AG04449 (cell line): Measurements from ENCODE around the gene THSD4.

Experiments used
- CTCF ChIA-PET: fragments of 350-600 bp; formaldehyde crosslinking; extraction: SDS; loops from one replicate; lab custom pipeline; 2021; ENCODE audit warnings: antibody characterized with exemption; lab: Yijun Ruan, JAX
- POLR2A ChIA-PET: fragments of 400-600, 350-600 bp; formaldehyde crosslinking; extraction: SDS; loops from one replicate; lab custom pipeline; 2020; ENCODE audit warnings: antibody characterized with exemption, inconsistent platforms; lab: Yijun Ruan, JAX
- DNase-seq: peaks from one replicate; pipeline ENCODE4 v3.0.0-alpha.2; 2010; ENCODE audit warnings: low read depth, low spot score
- H3K4me3 ChIP-seq: 2 replicates; pipeline ENCODE4 v1.5.1; 2011; ENCODE audit warnings: low read depth, mild to moderate bottlenecking, control low read depth, low read length
- CTCF ChIP-seq: IDR thresholded peaks from one replicate; pipeline ENCODE4 v1.5.1; 2011; ENCODE audit warnings: mild to moderate bottlenecking, moderate library complexity, low read length, control low read depth, inconsistent platforms; ENCODE audit not compliant: insufficient read depth; ENCODE audit errors: missing control alignments

Gene THSD4

GRCh38 chr15:71746719-71747118, 631.4 kb downstream of the THSD4 start:
- no peak for DNase-seq
- TF ChIP-seq CTCF: no peak
- POLR2A ChIA-PET: no interaction called here
- no peak overlapping the region for H3K4me3 ChIP-seq
- CTCF ChIA-PET: interaction anchor here (1.1 to 9.8 kb wide), 2 partner anchors 57 to 409 kb away, joined by 5 to 244 read pairs; no protein-coding TSS in a partner anchor

- POLR2A ChIA-PET: no interaction called here
- CTCF ChIA-PET: interaction anchor here (0.6 to 9.8 kb wide), 6 partner anchors 11 to 408 kb away, joined by 3 to 244 read pairs (median 5); no protein-coding TSS in a partner anchor
- H3K4me3 ChIP-seq: no peak overlapping the region
- no peak for DNase-seq
- no peak for TF ChIP-seq CTCF
Observed at GRCh38 chr15:71747128-71748083, 632.1 kb downstream of the THSD4 start.

GRCh38 chr15:71748293-71748718, 633.0 kb downstream of the THSD4 start:
- ChIA-PET CTCF (interaction anchor here (0.9 to 1.3 kb wide), 4 partner anchors 10 to 408 kb away, joined by 3 to 9 read pairs (median 4); no protein-coding TSS in a partner anchor), POLR2A (no interaction called here)
- no peak overlapping the region for H3K4me3 ChIP-seq
- DNase-seq: no peak
- no peak for TF ChIP-seq CTCF

- ChIA-PET CTCF (interaction anchor here (6.1 kb wide), 1 partner anchor 52 kb away, joined by 171 read pairs; no protein-coding TSS in a partner anchor), POLR2A (no interaction called here)
- no peak for TF ChIP-seq CTCF
- H3K4me3 ChIP-seq: no peak overlapping the region
- DNase-seq: no peak
Observed at GRCh38 chr15:71749500-71749899, 634.2 kb downstream of the THSD4 start.

- ChIA-PET POLR2A (interaction anchor here (0.8 kb wide), 1 partner anchor 9 kb away, joined by 3 read pairs; no protein-coding TSS in a partner anchor), CTCF (interaction anchor here (0.8 to 6.1 kb wide), 33 partner anchors 8 to 859 kb away, joined by 3 to 171 read pairs (median 6); partner anchors contain the start of genes LRRC49 and THAP10)
- no peak for TF ChIP-seq CTCF
- H3K4me3 ChIP-seq: no peak overlapping the region
- DNase-seq: no peak
Observed at GRCh38 chr15:71752128-71752527, 636.9 kb downstream of the THSD4 start.
